ENCODE measurements around the gene MRPL37. TPM values are rescaled to one million over a fixed set of nuclear protein-coding genes. Genes with fewer than 3 reads are reported as not detected.

The MRPL37 gene
- polyA plus RNA-seq, 1 donor (not counting 4 experiments of a cell fraction or from before 2014, with no cell fraction given), result 30.9 TPM

GRCh38 chr1:54172614-54173599 is 27.1 kb upstream of the MRPL37 start:
- Histone ChIP-seq H3K36me3 (ENCODE audit: control insufficient read depth in 2 of 2, extremely low read depth in 1 of 2, insufficient read depth in 2 of 2, low read length in 2 of 2) (no peaks in the 10 kb centered on the region), H3K27me3 (ENCODE audit: control insufficient read depth, extremely low read depth, insufficient read depth, low read length) (no peaks in the 10 kb centered on the region), H3K79me2 (ENCODE audit: control insufficient read depth, insufficient read depth, low read length) (no peaks in the 10 kb centered on the region), H3K9me3 (ENCODE audit: control insufficient read depth, low read depth, low read length) (no peaks in the 10 kb centered on the region), H3K27ac (ENCODE audit: control insufficient read depth, insufficient read depth, low read length) (no peak overlapping the region), H2AFZ (ENCODE audit: control insufficient read depth, low read length) (no peak overlapping the region), H3K4me3 (ENCODE audit: control insufficient read depth in 2 of 3, extremely low read depth in 1 of 3, insufficient read depth in 2 of 3, low read depth in 1 of 3, low read length in 3 of 3) (no peak overlapping the region), H3K9me1 (ENCODE audit: control insufficient read depth, extremely low read depth, insufficient read depth, low read length) (no peaks in the 10 kb centered on the region), H3K4me1 (ENCODE audit: control insufficient read depth, extremely low read depth, insufficient read depth, low read length) (peaks cover 11% of the 10 kb centered on the region), H3K9ac (ENCODE audit: control insufficient read depth, extremely low read depth, insufficient read depth, low read length) (no peak overlapping the region), H3K4me2 (ENCODE audit: control insufficient read depth, extremely low read depth, insufficient read depth, low read depth, low read length) (no peak overlapping the region), H4K20me1 (ENCODE audit: control insufficient read depth, extremely low read depth, insufficient read depth, low read length) (no peaks in the 10 kb centered on the region)
- DNase-seq (ENCODE audit: low read depth, low spot score), result no peak
- TF ChIP-seq CTCF (optimal IDR thresholded peaks at IDR 0.05 in 1 of 3, IDR thresholded peaks at IDR 0.05 in 1 of 3, conservative IDR thresholded peaks at IDR 0.05 in 1 of 3; ENCODE audit: extremely low read depth in 1 of 3, insufficient read depth in 2 of 3, low read length in 3 of 3), result no peak
- TF ChIP-seq EZH2 (IDR thresholded peaks at IDR 0.05; ENCODE audit: low read length), result no peak
- dilution Hi-C loops (cut with MboI; ENCODE audit: extremely low pct_ligation_motif_present, low sequenced_read_pairs), result no loop called here
- FAIRE-seq, result no peak

- Histone ChIP-seq H3K4me1 (ENCODE audit: control insufficient read depth, extremely low read depth, insufficient read depth, low read length) (peaks cover 3% of the 10 kb centered on the region), H3K4me2 (ENCODE audit: control insufficient read depth, extremely low read depth, insufficient read depth, low read depth, low read length) (no peak overlapping the region), H4K20me1 (ENCODE audit: control insufficient read depth, extremely low read depth, insufficient read depth, low read length) (no peaks in the 10 kb centered on the region), H3K4me3 (ENCODE audit: control insufficient read depth in 2 of 3, extremely low read depth in 1 of 3, insufficient read depth in 2 of 3, low read depth in 1 of 3, low read length in 3 of 3) (no peak overlapping the region), H2AFZ (ENCODE audit: control insufficient read depth, low read length) (no peak overlapping the region), H3K9me3 (ENCODE audit: control insufficient read depth, low read depth, low read length) (no peaks in the 10 kb centered on the region), H3K9ac (ENCODE audit: control insufficient read depth, extremely low read depth, insufficient read depth, low read length) (no peak overlapping the region), H3K27me3 (ENCODE audit: control insufficient read depth, extremely low read depth, insufficient read depth, low read length) (no peaks in the 10 kb centered on the region), H3K9me1 (ENCODE audit: control insufficient read depth, extremely low read depth, insufficient read depth, low read length) (no peaks in the 10 kb centered on the region), H3K79me2 (ENCODE audit: control insufficient read depth, insufficient read depth, low read length) (no peaks in the 10 kb centered on the region), H3K27ac (ENCODE audit: control insufficient read depth, insufficient read depth, low read length) (no peak overlapping the region), H3K36me3 (ENCODE audit: control insufficient read depth in 2 of 2, extremely low read depth in 1 of 2, insufficient read depth in 2 of 2, low read length in 2 of 2) (no peaks in the 10 kb centered on the region)
- TF ChIP-seq CTCF (optimal IDR thresholded peaks at IDR 0.05 in 1 of 3, IDR thresholded peaks at IDR 0.05 in 1 of 3, conservative IDR thresholded peaks at IDR 0.05 in 1 of 3; ENCODE audit: extremely low read depth in 1 of 3, insufficient read depth in 2 of 3, low read length in 3 of 3) (no peak), EZH2 (IDR thresholded peaks at IDR 0.05; ENCODE audit: low read length) (no peak)
- DNase-seq (ENCODE audit: low read depth, low spot score), result no peak
- FAIRE-seq, result no peak
- dilution Hi-C loops (cut with MboI; ENCODE audit: extremely low pct_ligation_motif_present, low sequenced_read_pairs), result no loop called here
These were observed 26.3 kb upstream of the MRPL37 start for GRCh38 chr1:54173681-54174080.

Data from keratinocyte (primary cell).